Measurements from ENCODE around the gene TBC1D20. TPM values are rescaled to one million over a fixed set of nuclear protein-coding genes. Genes with fewer than 3 reads are reported as not detected.
"Not testable (repeated sequence)": the region's sequence is repeated elsewhere in the genome, so short reads cannot be mapped to it uniquely, and the experiment has no call there.

TBC1D20 gene
- total RNA-seq, 1 donor from 2014 or later = 40.7 TPM

DNA sequence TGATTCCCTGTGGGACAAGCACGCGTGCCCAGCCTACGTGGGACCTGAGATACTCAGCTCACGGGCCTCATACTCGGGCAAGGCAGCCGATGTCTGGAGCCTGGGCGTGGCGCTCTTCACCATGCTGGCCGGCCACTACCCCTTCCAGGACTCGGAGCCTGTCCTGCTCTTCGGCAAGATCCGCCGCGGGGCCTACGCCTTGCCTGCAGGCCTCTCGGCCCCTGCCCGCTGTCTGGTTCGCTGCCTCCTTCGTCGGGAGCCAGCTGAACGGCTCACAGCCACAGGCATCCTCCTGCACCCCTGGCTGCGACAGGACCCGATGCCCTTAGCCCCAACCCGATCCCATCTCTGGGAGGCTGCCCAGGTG lies 66.1 kb downstream of the TBC1D20 start:
- Histone ChIP-seq H3K4me3 (ENCODE audit: low read depth, low read length) (no peak overlapping the region), H3K36me3 (ENCODE audit: control insufficient read depth, insufficient read depth, low read length) (peaks cover 7% of the 10 kb centered on the region), H3K27me3 (ENCODE audit: control insufficient read depth, insufficient read depth, low read length) (no peaks in the 10 kb centered on the region)
- DNase-seq (ENCODE audit: low read depth) = no peak
- TF ChIP-seq, protein P1, sequence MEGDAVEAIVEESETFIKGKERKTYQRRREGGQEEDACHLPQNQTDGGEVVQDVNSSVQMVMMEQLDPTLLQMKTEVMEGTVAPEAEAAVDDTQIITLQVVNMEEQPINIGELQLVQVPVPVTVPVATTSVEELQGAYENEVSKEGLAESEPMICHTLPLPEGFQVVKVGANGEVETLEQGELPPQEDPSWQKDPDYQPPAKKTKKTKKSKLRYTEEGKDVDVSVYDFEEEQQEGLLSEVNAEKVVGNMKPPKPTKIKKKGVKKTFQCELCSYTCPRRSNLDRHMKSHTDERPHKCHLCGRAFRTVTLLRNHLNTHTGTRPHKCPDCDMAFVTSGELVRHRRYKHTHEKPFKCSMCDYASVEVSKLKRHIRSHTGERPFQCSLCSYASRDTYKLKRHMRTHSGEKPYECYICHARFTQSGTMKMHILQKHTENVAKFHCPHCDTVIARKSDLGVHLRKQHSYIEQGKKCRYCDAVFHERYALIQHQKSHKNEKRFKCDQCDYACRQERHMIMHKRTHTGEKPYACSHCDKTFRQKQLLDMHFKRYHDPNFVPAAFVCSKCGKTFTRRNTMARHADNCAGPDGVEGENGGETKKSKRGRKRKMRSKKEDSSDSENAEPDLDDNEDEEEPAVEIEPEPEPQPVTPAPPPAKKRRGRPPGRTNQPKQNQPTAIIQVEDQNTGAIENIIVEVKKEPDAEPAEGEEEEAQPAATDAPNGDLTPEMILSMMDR (IDR thresholded peaks at IDR 0.05; ENCODE audit: insufficient read depth, low read length, poor library complexity, severe bottlenecking) = no peak

DNA sequence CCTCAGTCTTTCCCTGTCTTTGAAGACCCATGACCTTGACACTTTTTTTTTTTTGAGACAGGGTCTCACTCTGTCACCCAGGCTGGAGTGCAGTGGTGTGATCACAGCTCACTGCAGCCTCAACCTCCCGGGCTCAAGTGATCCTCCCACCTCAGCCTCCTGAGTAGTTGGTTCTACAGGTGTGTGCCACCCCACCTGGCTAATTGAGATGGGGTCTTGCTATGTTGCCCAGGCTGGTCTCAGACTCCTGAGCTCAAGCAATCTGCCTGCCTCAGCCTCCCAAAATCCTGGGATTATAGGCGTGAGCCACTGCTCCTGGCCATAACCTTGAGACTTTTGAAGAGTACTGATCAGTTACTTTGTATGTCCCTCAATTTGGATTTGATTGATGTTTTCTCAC lies 69.0 kb downstream of the TBC1D20 start:
- not testable (repeated sequence) for H3K4me3 ChIP-seq (ENCODE audit: low read depth, low read length); DNase-seq (ENCODE audit: low read depth); H3K27me3 ChIP-seq (ENCODE audit: control insufficient read depth, insufficient read depth, low read length)
- peaks cover 15% of the 10 kb centered on the region for H3K36me3 ChIP-seq (ENCODE audit: control insufficient read depth, insufficient read depth, low read length)

DNA sequence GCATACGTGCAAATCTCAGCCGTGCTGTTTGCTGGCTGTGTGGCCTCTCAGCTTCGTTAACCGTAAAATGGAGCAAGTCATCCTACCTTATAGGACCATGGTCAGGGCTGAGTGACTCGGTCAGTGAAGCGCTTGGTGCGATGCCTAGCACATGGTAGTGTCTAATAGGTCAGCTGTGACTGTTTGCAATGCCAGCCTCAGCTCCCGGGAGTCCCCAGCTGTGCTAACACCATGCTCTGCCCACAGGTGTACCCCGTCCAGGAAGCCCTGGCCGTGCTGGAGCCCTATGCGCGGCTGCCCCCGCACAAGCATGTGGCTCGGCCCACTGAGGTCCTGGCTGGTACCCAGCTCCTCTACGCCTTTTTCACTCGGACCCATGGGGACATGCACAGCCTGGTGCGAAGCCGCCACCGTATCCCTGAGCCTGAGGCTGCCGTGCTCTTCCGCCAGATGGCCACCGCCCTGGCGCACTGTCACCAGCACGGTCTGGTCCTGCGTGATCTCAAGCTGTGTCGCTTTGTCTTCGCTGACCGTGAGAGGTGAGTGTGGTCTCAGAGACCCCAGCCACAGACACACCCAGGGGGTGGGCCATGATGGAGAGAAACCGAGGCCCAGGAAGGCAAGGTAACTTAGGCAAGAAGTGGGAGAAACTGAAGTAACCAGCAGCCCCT lies 71.2 kb downstream of the TBC1D20 start:
- no peak overlapping the region for H3K4me3 ChIP-seq (ENCODE audit: low read depth, low read length)
- H3K27me3 ChIP-seq (ENCODE audit: control insufficient read depth, insufficient read depth, low read length) = no peaks in the 10 kb centered on the region
- peaks cover 14% of the 10 kb centered on the region for H3K36me3 ChIP-seq (ENCODE audit: control insufficient read depth, insufficient read depth, low read length)
- TF ChIP-seq, protein P1 (IDR thresholded peaks at IDR 0.05; ENCODE audit: insufficient read depth, low read length, poor library complexity, severe bottlenecking) = no peak
- no peak for DNase-seq (ENCODE audit: low read depth)

DNA sequence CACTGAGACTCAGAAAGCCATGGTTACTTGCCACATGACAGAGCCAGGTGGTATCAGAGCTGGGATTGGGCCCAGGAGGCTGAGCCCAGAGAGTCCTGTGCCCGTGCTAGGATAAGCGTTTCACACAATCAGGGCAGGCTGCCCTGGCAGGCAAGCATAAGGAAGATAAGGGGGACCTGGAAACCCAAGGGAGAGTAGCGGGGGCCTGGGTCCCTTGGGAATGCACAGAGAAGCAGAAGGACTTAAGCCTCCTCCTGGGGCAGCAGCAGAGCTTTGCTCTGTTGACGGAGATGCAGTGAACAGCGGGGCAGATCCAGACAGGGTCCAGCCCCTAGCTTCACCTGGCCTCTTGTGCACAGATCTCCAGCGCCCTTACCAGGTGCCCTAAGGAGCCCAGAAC lies 73.1 kb downstream of the TBC1D20 start:
- DNase-seq (ENCODE audit: low read depth) = no peak
- Histone ChIP-seq H3K4me3 (ENCODE audit: low read depth, low read length) (no peak overlapping the region), H3K36me3 (ENCODE audit: control insufficient read depth, insufficient read depth, low read length) (peaks cover 13% of the 10 kb centered on the region), H3K27me3 (ENCODE audit: control insufficient read depth, insufficient read depth, low read length) (no peaks in the 10 kb centered on the region)
- TF ChIP-seq, protein P1 (IDR thresholded peaks at IDR 0.05; ENCODE audit: insufficient read depth, low read length, poor library complexity, severe bottlenecking) = no peak

DNA sequence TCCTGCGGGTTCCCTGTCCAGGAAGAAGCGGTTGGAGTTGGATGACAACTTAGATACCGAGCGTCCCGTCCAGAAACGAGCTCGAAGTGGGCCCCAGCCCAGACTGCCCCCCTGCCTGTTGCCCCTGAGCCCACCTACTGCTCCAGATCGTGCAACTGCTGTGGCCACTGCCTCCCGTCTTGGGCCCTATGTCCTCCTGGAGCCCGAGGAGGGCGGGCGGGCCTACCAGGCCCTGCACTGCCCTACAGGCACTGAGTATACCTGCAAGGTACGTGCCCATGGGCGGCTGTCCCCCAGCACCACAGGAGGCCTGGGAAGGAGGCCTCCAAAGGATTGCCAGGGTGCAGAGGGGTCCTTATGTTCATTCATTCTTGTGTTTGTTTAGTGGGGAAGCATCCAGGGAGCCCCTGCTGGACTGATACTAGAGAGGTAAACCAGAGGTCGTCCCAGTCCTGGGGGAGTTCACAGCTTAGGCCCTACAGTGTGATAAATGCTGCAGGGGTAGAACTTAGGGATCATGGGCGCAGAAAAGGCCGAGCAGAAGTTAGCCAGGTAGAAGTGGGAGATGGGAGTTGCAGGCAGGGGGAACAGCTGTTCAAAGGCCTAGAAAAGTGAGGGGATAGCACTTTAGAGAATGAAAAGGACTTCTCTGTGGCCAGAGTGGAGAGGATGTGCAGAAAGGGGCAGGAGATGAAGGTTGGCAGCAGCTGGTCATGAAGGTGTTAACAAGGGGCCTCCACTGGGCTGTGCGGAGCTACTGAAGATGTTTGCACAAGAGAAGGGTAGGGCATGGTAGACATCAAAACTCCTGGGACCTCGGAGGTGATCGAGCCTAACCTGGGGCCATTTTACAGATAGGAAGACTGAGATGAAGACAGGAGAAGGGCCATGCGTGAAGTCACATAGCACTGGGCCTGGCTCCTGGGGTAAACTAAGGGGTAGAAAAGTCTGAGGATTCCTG lies 74.0 kb downstream of the TBC1D20 start:
- no peaks in the 10 kb centered on the region for H3K27me3 ChIP-seq (ENCODE audit: control insufficient read depth, insufficient read depth, low read length)
- no peak overlapping the region for H3K4me3 ChIP-seq (ENCODE audit: low read depth, low read length)
- H3K36me3 ChIP-seq (ENCODE audit: control insufficient read depth, insufficient read depth, low read length) = peaks cover 13% of the 10 kb centered on the region
- TF ChIP-seq, protein P1 (IDR thresholded peaks at IDR 0.05; ENCODE audit: insufficient read depth, low read length, poor library complexity, severe bottlenecking) = no peak
- no peak for DNase-seq (ENCODE audit: low read depth)

DNA sequence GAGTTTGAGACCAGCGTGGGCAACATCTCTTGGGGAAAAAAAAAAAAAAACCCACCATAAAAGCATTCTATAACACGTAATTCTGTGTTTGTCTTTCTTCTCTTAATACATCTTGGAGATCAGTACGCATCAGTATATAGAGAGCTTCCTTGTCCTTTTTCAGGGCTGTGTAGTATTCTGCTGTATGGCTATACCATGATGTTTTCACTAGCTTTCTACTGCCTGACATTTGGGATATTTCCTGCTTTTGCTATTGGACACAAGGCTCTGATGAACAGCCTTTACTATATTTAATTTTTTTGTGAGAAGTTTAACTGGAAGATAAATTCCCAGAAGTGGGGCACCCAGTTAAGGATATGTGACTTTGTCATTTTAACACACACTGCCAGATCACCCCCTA lies 74.8 kb downstream of the TBC1D20 start:
- Histone ChIP-seq H3K4me3 (ENCODE audit: low read depth, low read length) (no peak overlapping the region), H3K27me3 (ENCODE audit: control insufficient read depth, insufficient read depth, low read length) (no peaks in the 10 kb centered on the region), H3K36me3 (ENCODE audit: control insufficient read depth, insufficient read depth, low read length) (peaks cover 13% of the 10 kb centered on the region)
- TF ChIP-seq, protein P1 (IDR thresholded peaks at IDR 0.05; ENCODE audit: insufficient read depth, low read length, poor library complexity, severe bottlenecking) = no peak
- DNase-seq (ENCODE audit: low read depth) = no peak

DNA sequence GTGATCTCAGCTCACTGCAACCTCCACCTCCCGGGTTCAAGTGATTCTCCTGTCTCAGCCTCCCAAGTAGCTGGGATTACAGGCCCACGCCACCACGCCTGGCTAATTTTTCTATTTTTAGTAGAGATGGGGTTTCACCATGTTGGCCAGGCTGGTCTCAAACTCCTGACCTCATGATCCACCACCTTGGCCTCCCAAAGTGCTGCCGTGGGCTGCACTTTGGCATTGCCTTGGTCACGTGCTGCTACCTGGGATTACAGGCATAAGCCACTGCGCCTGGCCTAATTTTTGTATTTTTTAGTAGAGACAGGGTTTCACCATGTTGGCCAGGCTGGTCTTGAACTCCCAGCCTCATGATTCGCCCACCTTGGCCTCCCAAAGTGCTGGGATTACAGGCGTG lies 75.7 kb downstream of the TBC1D20 start:
- not testable (repeated sequence) for DNase-seq (ENCODE audit: low read depth); H3K4me3 ChIP-seq (ENCODE audit: low read depth, low read length); H3K27me3 ChIP-seq (ENCODE audit: control insufficient read depth, insufficient read depth, low read length)
- peaks cover 13% of the 10 kb centered on the region for H3K36me3 ChIP-seq (ENCODE audit: control insufficient read depth, insufficient read depth, low read length)

Measured in kidney epithelial cell (primary cell).